Esophagus squamous epithelium (tissue), 5 donors: ENCODE data around the gene CGB3. TPM values are rescaled to one million over a fixed set of nuclear protein-coding genes. Genes with fewer than 3 reads are reported as not detected.

ENCODE experiments used
- DNase-seq: peaks from one replicate; lab custom pipeline; 2025; lab: John Stamatoyannopoulos, UW
- H3K27ac ChIP-seq, 4 donors: fragments of 200-600 bp; sonication (generic); one replicate each; pipeline ENCODE4 v1.5.1; 2016 to 2019; ENCODE audit warnings: mild to moderate bottlenecking in 1 of 4
- H3K27me3 ChIP-seq, 4 donors: fragments of 200-600 bp; sonication (generic); 1 replicate in 3 of 4; 2 replicates in 1 of 4; pipeline versions ENCODE4 v1.5.1 to v1.6.0; 2017 to 2021; ENCODE audit warnings: antibody characterized with exemption in 1 of 4
- H3K36me3 ChIP-seq, 3 donors: fragments of 200-600 bp; sonication (generic); one replicate each; pipeline ENCODE4 v1.5.1; 2016 to 2019
- H3K4me1 ChIP-seq, 3 donors: fragments of 200-600 bp; sonication (generic); one replicate each; pipeline ENCODE4 v1.5.1; 2017 to 2019
- H3K4me3 ChIP-seq, 4 donors: fragments of 200-600 bp; sonication (generic); 1 replicate in 3 of 4; 2 replicates in 1 of 4; pipeline ENCODE4 v1.5.1; 2016 to 2019; ENCODE audit warnings: mild to moderate bottlenecking in 2 of 4, moderate library complexity in 1 of 4
- H3K9me3 ChIP-seq, 3 donors: fragments of 200-600 bp; sonication (generic); one replicate each; pipeline ENCODE4 v1.5.1; 2016 to 2019
- CTCF ChIP-seq, 6 experiments: fragments of 450-650 bp in 4 of 6; fragments of 200-600 bp in 2 of 6; sonication (generic) in 2 of 6; IDR thresholded peaks; one replicate each; pipeline ENCODE4 v1.5.1; 2016 to 2019; ENCODE audit warnings: antibody characterized with exemption in 6 of 6, mild to moderate bottlenecking in 4 of 6, moderate library complexity in 4 of 6
- POLR2A ChIP-seq, 4 donors: fragments of 450-650 bp; IDR thresholded peaks; one replicate each; pipeline ENCODE4 v1.6.1; 2017; ENCODE audit warnings: antibody characterized with exemption in 4 of 4, mild to moderate bottlenecking in 4 of 4, moderate library complexity in 3 of 4
- whole genome bisulfite sequencing, 2 donors: methylation state at CpG; one replicate each; pipeline ENCODE4 v1.1.5; 2018; 5-methylcytosine and 5-hydroxymethylcytosine counted together
- intact Hi-C: fragments of 100-400 bp; cut with DNase I; formaldehyde crosslinking; loops from one replicate; pipeline ENCODE4 v1.15.0; 2022
- total RNA-seq, 4 donors: library from RNA; depleted of rRNA; stranded (reverse); fragments of >200 nt; gene quantifications; one replicate each; pipeline ENCODE4 v1.1.0, GENCODE V29; 2016
- donor health status: DM: yes; HTN: yes; CAD: no.

The CGB3 gene
- total RNA-seq, 4 donors from 2014 or later, result not detected

GRCh38 chr19:48986211-48986610 is 37.9 kb downstream of the CGB3 start:
- H3K27me3 ChIP-seq, result no peaks in the 10 kb centered on the region
- H3K9me3 ChIP-seq, result no peaks in the 10 kb centered on the region
- intact Hi-C loops, result no loop called here
- H3K4me3 ChIP-seq, result no peak overlapping the region
- TF ChIP-seq CTCF (IDR thresholded peaks at IDR 0.05) (no peak), POLR2A (IDR thresholded peaks at IDR 0.05) (no peak)
- WGBS, 2 donors, result 88 to 100% methylated on average over 2 to 3 of the region's 3 CpGs
- DNase-seq, result no peak
- H3K4me1 ChIP-seq, result peaks cover 9 to 18% (median 12%) of the 10 kb centered on the region in 3 donors
- peaks cover 20 to 100% (median 42%) of the 10 kb centered on the region in 3 donors for H3K36me3 ChIP-seq
- H3K27ac ChIP-seq, result no peak overlapping the region

- intact Hi-C loops, result no loop called here
- H3K27ac ChIP-seq, result no peak overlapping the region
- H3K9me3 ChIP-seq, result no peaks in the 10 kb centered on the region
- H3K36me3 ChIP-seq, result peaks cover 20 to 100% (median 42%) of the 10 kb centered on the region in 3 donors
- DNase-seq, result no peak
- no peak overlapping the region for H3K4me3 ChIP-seq
- no peaks in the 10 kb centered on the region for H3K27me3 ChIP-seq
- WGBS, 2 donors, result 98 to 100% methylated on average over 4 to 7 of the region's 13 CpGs
- peaks cover 6 to 13% (median 7%) of the 10 kb centered on the region in 3 donors for H3K4me1 ChIP-seq
- no peak for TF ChIP-seq POLR2A (IDR thresholded peaks at IDR 0.05)
- no peak for TF ChIP-seq CTCF (IDR thresholded peaks at IDR 0.05)
Measured at GRCh38 chr19:48985711-48986110, 38.4 kb downstream of the CGB3 start.

DNA sequence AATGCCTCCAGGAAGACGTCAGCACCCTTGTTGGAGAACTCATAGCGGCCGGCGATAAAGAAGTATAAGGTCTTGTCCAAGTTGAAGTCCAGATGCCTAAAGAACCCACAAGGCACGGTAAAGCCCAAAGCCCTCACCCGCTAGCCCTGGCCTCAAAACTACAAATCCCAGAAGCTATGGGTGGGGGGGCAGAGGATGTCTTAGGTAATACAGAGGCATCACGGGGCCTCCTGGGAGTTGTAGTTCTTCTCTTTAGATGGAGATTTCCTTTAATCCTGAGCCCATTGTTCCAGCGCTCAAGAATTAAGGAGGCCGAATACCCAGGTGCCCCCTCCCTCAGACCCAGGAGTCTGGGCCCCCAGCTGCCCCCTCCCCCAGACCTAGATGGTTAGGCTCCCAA is 41.9 kb downstream of the CGB3 start:
- no peak for DNase-seq

GRCh38 chr19:48977061-48977460 is 47.1 kb downstream of the CGB3 start:
- Histone ChIP-seq H3K27me3 (no peaks in the 10 kb centered on the region), H3K4me1 (peaks cover 0 to 18% (median 16%) of the 10 kb centered on the region in 3 donors), H3K27ac (peak overlapping the region in 1 of 4 donors; percentile 25), H3K36me3 (peaks cover 4 to 77% (median 23%) of the 10 kb centered on the region in 3 donors), H3K9me3 (no peaks in the 10 kb centered on the region), H3K4me3 (no peak overlapping the region)
- DNase-seq, result no peak
- WGBS, 2 donors, result 83% methylated on average over 2 of the region's 2 CpGs; no CpG with 5 or more reads in 1 of the 2 donors
- intact Hi-C loops, result loop anchor here (10.0 kb wide), 1 partner anchor 112 kb away; the partner anchor contains the start of gene PLEKHA4
- TF ChIP-seq POLR2A (IDR thresholded peaks at IDR 0.05), result no peak
- TF ChIP-seq CTCF (IDR thresholded peaks at IDR 0.05), result no peak

More for the DNA sequence above, 41.9 kb downstream of the CGB3 start:
- intact Hi-C loops, result no loop called here
- no peaks in the 10 kb centered on the region for H3K27me3 ChIP-seq
- WGBS, 2 donors, result 84 to 100% methylated on average over 1 to 7 of the region's 9 CpGs
- H3K4me1 ChIP-seq, result peaks cover 0 to 16% (median 16%) of the 10 kb centered on the region in 3 donors
- no peaks in the 10 kb centered on the region for H3K9me3 ChIP-seq
- H3K27ac ChIP-seq, result no peak overlapping the region
- H3K4me3 ChIP-seq, result no peak overlapping the region
- H3K36me3 ChIP-seq, result peaks cover 8 to 84% (median 33%) of the 10 kb centered on the region in 3 donors
- TF ChIP-seq CTCF (IDR thresholded peaks at IDR 0.05) (no peak), POLR2A (IDR thresholded peaks at IDR 0.05) (no peak)

GRCh38 chr19:48975947-48976847 is 47.9 kb downstream of the CGB3 start:
- Histone ChIP-seq H3K27me3 (no peaks in the 10 kb centered on the region), H3K4me1 (peaks cover 0 to 18% (median 16%) of the 10 kb centered on the region in 3 donors), H3K36me3 (peaks cover 0 to 77% (median 15%) of the 10 kb centered on the region in 3 donors), H3K4me3 (no peak overlapping the region), H3K9me3 (no peaks in the 10 kb centered on the region), H3K27ac (no peak overlapping the region)
- DNase-seq, result no peak
- intact Hi-C loops, result loop anchor here (10.0 kb wide), 1 partner anchor 111 kb away; the partner anchor contains the start of gene PLEKHA4
- 87 to 91% methylated on average over 12 to 13 of the region's 13 CpGs for WGBS, 2 donors
- TF ChIP-seq CTCF (IDR thresholded peaks at IDR 0.05), result peak in 2 of 6 experiments; percentile 24 to 34
- no peak for TF ChIP-seq POLR2A (IDR thresholded peaks at IDR 0.05)
